ENCODE results near the gene RFC5.

DNA sequence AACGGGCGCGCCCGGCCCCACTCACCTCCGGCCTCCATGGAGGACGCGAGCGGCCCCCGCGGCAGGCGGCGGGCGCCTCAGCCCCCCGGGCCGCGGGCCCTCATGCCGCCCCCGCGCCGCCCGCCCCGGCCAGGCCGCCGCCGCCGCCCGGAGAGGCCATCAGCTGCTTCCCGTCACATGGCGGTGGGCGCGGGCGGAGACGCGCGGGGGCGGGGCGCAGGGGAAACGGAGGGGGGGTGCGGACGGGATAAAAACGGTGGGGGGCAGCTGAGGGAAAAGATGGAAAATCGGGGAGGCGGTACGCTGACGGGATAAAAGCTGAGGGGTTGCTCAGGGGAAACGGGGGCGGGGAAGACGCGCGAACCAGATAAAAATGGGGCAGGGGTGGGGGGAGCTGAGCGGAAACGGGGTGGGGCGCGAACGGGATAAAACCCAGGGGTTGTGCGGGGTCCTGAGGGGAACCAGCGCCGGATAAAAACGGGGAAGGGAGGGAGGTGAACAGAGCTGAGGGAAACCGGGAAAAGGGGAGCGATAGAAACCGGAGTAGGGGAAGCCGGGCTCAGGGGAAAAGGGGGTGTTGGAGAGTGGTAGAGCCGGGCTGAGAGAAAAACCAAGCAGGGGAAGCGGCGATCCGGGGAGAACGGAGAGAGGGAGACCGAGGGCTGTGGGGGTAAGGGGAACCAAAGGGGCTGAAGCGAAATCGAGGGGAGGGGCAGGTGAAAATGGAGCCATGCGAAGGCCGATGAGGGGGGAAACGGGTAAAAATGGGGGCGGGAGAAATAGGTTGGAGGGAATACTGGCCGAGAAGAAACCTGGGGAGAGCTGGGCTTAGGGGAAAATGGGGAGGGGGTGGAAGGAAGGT, 44.7 kb downstream of the RFC5 start, which contains the start of gene WSB2:
- TF ChIP-seq ZNF76 (tag by site-specific recombination; IDR thresholded peaks at IDR 0.05; ENCODE audit: borderline replicate concordance, low read depth) (0 out of 2 replicates have a peak, but pooled peaks have one; percentile 18), CTCF (tag by site-specific recombination; IDR thresholded peaks at IDR 0.05) (no peak), ZFP41 (tag by site-specific recombination; IDR thresholded peaks at IDR 0.05; ENCODE audit: borderline replicate concordance) (no peak), ZBTB21 (tag by site-specific recombination; IDR thresholded peaks at IDR 0.05) (no peak), ZNF777 (tag by site-specific recombination; IDR thresholded peaks at IDR 0.05; ENCODE audit: borderline replicate concordance) (no peak), ZNF785 (tag by site-specific recombination; IDR thresholded peaks at IDR 0.05) (no peak), ZBTB48 (tag by site-specific recombination; IDR thresholded peaks at IDR 0.05) (peak; percentile 48; the same call in 1 of the 2 replicates), REST (tag by site-specific recombination; IDR thresholded peaks at IDR 0.05) (0 out of 2 replicates have a peak, but pooled peaks have one; percentile 35), MYNN (tag by site-specific recombination; IDR thresholded peaks at IDR 0.05; ENCODE audit: borderline replicate concordance) (no peak), ZNF133 (tag by site-specific recombination; IDR thresholded peaks at IDR 0.05) (no peak), ZNF169 (tag by site-specific recombination; IDR thresholded peaks at IDR 0.05) (no peak), ZBTB20 (tag by site-specific recombination; IDR thresholded peaks at IDR 0.05) (peak; percentile 79)
- TF ChIP-seq, protein P1, sequence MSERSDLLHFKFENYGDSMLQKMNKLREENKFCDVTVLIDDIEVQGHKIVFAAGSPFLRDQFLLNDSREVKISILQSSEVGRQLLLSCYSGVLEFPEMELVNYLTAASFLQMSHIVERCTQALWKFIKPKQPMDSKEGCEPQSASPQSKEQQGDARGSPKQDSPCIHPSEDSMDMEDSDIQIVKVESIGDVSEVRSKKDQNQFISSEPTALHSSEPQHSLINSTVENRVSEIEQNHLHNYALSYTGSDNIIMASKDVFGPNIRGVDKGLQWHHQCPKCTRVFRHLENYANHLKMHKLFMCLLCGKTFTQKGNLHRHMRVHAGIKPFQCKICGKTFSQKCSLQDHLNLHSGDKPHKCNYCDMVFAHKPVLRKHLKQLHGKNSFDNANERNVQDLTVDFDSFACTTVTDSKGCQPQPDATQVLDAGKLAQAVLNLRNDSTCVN (tag by site-specific recombination; optimal IDR thresholded peaks at IDR 0.05): peak; percentile 33
- TF ChIP-seq, protein P2, sequence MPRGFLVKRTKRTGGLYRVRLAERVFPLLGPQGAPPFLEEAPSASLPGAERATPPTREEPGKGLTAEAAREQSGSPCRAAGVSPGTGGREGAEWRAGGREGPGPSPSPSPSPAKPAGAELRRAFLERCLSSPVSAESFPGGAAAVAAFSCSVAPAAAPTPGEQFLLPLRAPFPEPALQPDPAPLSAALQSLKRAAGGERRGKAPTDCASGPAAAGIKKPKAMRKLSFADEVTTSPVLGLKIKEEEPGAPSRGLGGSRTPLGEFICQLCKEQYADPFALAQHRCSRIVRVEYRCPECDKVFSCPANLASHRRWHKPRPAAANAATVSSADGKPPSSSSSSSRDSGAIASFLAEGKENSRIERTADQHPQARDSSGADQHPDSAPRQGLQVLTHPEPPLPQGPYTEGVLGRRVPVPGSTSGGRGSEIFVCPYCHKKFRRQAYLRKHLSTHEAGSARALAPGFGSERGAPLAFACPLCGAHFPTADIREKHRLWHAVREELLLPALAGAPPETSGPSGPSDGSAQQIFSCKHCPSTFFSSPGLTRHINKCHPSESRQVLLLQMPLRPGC (tag by site-specific recombination; IDR thresholded peaks at IDR 0.05): no peak
